HepG2 (cell line): ENCODE results near the gene TMEM100. TPM values are rescaled to one million over a fixed set of nuclear protein-coding genes. Genes with fewer than 3 reads are reported as not detected.

ENCODE experiments used
- ATAC-seq: fragments of 200-7000 bp; cut with Tn5 transposase; 3 replicates; pipeline ENCODE4 v1.9.1; 2020; ENCODE audit warnings: mild to moderate bottlenecking, moderate library complexity
- BruUV-seq: library from RNA; stranded (reverse); fragments of 400-500 nt; replicated peaks from 2 replicates; lab custom pipeline; 2021; lab: Mats Ljungman, UMichigan
- CTCF ChIA-PET: fragments of 300-600 bp; formaldehyde crosslinking; extraction: SDS; loops from one replicate; lab custom pipeline; 2021; ENCODE audit warnings: low total read pairs, inconsistent platforms, low intra/inter-chr PET ratio; lab: Yijun Ruan, JAX
- POLR2A ChIA-PET: fragments of 350-600 bp; sonication (Branson Sonifier 250); formaldehyde crosslinking; loops from one replicate; lab custom pipeline; 2020; ENCODE audit warnings: antibody characterized with exemption, inconsistent platforms; lab: Yijun Ruan, JAX
- DNase-seq: peaks from one replicate; pipeline ENCODE4 v3.0.0-alpha.2; 2015; ENCODE audit warnings: low spot score
- FAIRE-seq: peaks from 3 replicates; lab custom pipeline; 2011; peaks lifted over from hg19 to GRCh38; lab: Jason Lieb, UNC
- H2AFZ ChIP-seq: one replicate; pipeline ENCODE4 v1.6.1; 2011; ENCODE audit warnings: low read length, inconsistent platforms
- H3K27ac ChIP-seq: fragments of 300-600 bp; 3 replicates; pipeline ENCODE4 v1.8.0; 2011; ENCODE audit warnings: mixed run types, mild to moderate bottlenecking, mixed read lengths, low read length, inconsistent platforms; ENCODE audit not compliant: insufficient read depth; ENCODE audit errors: extremely low read length
- H3K27me3 ChIP-seq, 2 experiments: fragments of 200-600 bp in 1 of 2; 2 replicates in 1 of 2; 3 replicates in 1 of 2; pipeline versions ENCODE4 v1.6.0 to v1.8.0; 2011; ENCODE audit warnings: low read length in 2 of 2, mild to moderate bottlenecking in 2 of 2, moderate library complexity in 2 of 2, inconsistent platforms in 1 of 2; ENCODE audit not compliant: insufficient read depth in 2 of 2, control insufficient read depth in 1 of 2
- H3K36me3 ChIP-seq, 2 experiments: fragments of 200-600 bp in 1 of 2; replicated peaks in 1 of 2; 2 replicates in 1 of 2; 3 replicates in 1 of 2; pipeline versions ENCODE4 v1.5.1 to v1.8.0; 2011; ENCODE audit warnings: low read length in 2 of 2, inconsistent platforms in 1 of 2; ENCODE audit not compliant: insufficient read depth in 2 of 2, control insufficient read depth in 1 of 2
- H3K4me1 ChIP-seq: 2 replicates; pipeline ENCODE4 v1.5.1; 2012; ENCODE audit warnings: low read length, inconsistent platforms; ENCODE audit not compliant: insufficient read depth
- H3K4me2 ChIP-seq: 2 replicates; pipeline ENCODE4 v1.6.0; 2011; ENCODE audit warnings: low read depth, low read length, inconsistent platforms
- H3K4me3 ChIP-seq, 3 experiments: fragments of 200-600 bp in 1 of 3; sonication (generic), shearing (Covaris generic) in 1 of 3; replicated peaks in 1 of 3; 2 replicates each; pipeline ENCODE4 v1.5.1; 2011 to 2016; ENCODE audit warnings: low read length in 3 of 3, inconsistent platforms in 2 of 3, low read depth in 2 of 3, mild to moderate bottlenecking in 2 of 3, control low read depth in 1 of 3, mixed read lengths in 1 of 3; ENCODE audit not compliant: insufficient read depth in 1 of 3
- H3K79me2 ChIP-seq: one replicate; pipeline ENCODE4 v1.6.1; 2011; ENCODE audit warnings: low read length, inconsistent platforms; ENCODE audit not compliant: insufficient read depth
- H3K9ac ChIP-seq: 2 replicates; pipeline ENCODE4 v1.6.0; 2011; ENCODE audit warnings: mild to moderate bottlenecking, low read depth, low read length, inconsistent platforms; ENCODE audit not compliant: insufficient read depth
- H3K9me3 ChIP-seq: 2 replicates; pipeline ENCODE4 v1.5.1; 2012; ENCODE audit warnings: mild to moderate bottlenecking, low read length
- H4K20me1 ChIP-seq: 2 replicates; pipeline ENCODE4 v1.6.0; 2011; ENCODE audit warnings: inconsistent platforms, mild to moderate bottlenecking, low read length, moderate library complexity; ENCODE audit not compliant: insufficient read depth
- GABPA ChIP-seq, 2 experiments: IDR thresholded peaks; 2 replicates each; pipeline ENCODE4 v1.6.1; 2011 to 2016; ENCODE audit warnings: low read depth in 2 of 2, low read length in 1 of 2, missing biosample characterization in 1 of 2, missing genetic modification characterization in 1 of 2
- NFE2L1 ChIP-seq: sonication (generic); formaldehyde crosslinking; IDR thresholded peaks from 2 replicates; pipeline ENCODE4 v1.4.0; 2020; ENCODE audit warnings: missing genetic modification reagents, mild to moderate bottlenecking, borderline replicate concordance
- NR2F1 ChIP-seq, 2 experiments: fragments of 450-650 bp in 1 of 2; formaldehyde crosslinking in 1 of 2; IDR thresholded peaks; 2 replicates each; pipeline versions ENCODE4 v1.5.0 to v1.6.1; 2016 to 2020; ENCODE audit warnings: mild to moderate bottlenecking in 1 of 2, missing compliant biosample characterization in 1 of 2, missing genetic modification reagents in 1 of 2, moderate library complexity in 1 of 2
- TFDP1 ChIP-seq: IDR thresholded peaks from 2 replicates; pipeline ENCODE4 v1.6.1; 2016; ENCODE audit warnings: missing compliant biosample characterization, missing genetic modification reagents, borderline replicate concordance
- ZKSCAN1 ChIP-seq: fragments of 150-350 bp; IDR thresholded peaks from 2 replicates; pipeline ENCODE4 v1.6.1; 2014; ENCODE audit warnings: low read length
- ZNF317 ChIP-seq: sonication (generic); formaldehyde crosslinking; IDR thresholded peaks from 2 replicates; pipeline ENCODE4 v1.5.0; 2020; ENCODE audit warnings: mild to moderate bottlenecking, missing genetic modification reagents
- ZNF615 ChIP-seq: sonication (generic); formaldehyde crosslinking; IDR thresholded peaks from 2 replicates; pipeline ENCODE4 v1.5.0; 2020; ENCODE audit warnings: mild to moderate bottlenecking, missing genetic modification reagents, borderline replicate concordance
- ZNF703 ChIP-seq: sonication (generic); formaldehyde crosslinking; IDR thresholded peaks from 2 replicates; pipeline ENCODE4 v1.5.1; 2020; ENCODE audit warnings: missing genetic modification reagents, mild to moderate bottlenecking, moderate library complexity, borderline replicate concordance
- ZNF720 ChIP-seq: sonication (generic); formaldehyde crosslinking; IDR thresholded peaks from 2 replicates; pipeline ENCODE4 v1.4.0; 2020; ENCODE audit warnings: missing genetic modification reagents
- in situ Hi-C: cut with HindIII; loops from 2 replicates; pipeline ENCODE4 v1.10.0; 2017; ENCODE audit warnings: low pct_unique_long_range_greater_than_20kb; ENCODE audit not compliant: extremely low pct_ligation_motif_present
- intact Hi-C: fragments of 100-400 bp; cut with micrococcal nuclease; formaldehyde crosslinking; loops from one replicate; pipeline ENCODE4 v1.10.0; 2022; ENCODE audit not compliant: unreplicated experiment
- polyA plus RNA-seq, 8 experiments: library from polyadenylated mRNA; depleted of rRNA in 3 of 8; stranded (reverse) in 7 of 8; unstranded in 1 of 8; fragments of >200 nt; fragmentation: Illumina TruSeq in 4 of 8; extraction: Trizol in 4 of 8; gene quantifications; 2 replicates each; pipeline versions ENCODE4 v1.2.1 to v1.2.3, GENCODE V29; 2011 to 2016; ENCODE audit warnings: low read depth in 4 of 8, missing spikeins in 1 of 8, mixed read lengths in 1 of 8; ENCODE audit not compliant: insufficient read depth in 1 of 8
- total RNA-seq, 5 experiments: library from RNA; depleted of rRNA; stranded (reverse); fragments of >200 nt; fragmentation: Illumina TruSeq; extraction: Trizol; gene quantifications; 2 replicates each; pipeline ENCODE4 v1.2.3, GENCODE V29; 2016; ENCODE audit warnings: low read depth in 1 of 5
- TF ChIP-seq, protein P1 (sequence below): IDR thresholded peaks from 2 replicates; pipeline ENCODE4 v1.6.1; 2016; ENCODE audit warnings: low read depth, borderline replicate concordance

Gene TMEM100
- total and polyA plus RNA-seq, 2 of the 13 experiments (the other 11 are each of a cell fraction or from before 2014, with no cell fraction given), result not detected

GRCh38 chr17:55758171-55758570 lies 35.5 kb upstream of the TMEM100 start:
- H3K9ac ChIP-seq, result no peak overlapping the region
- H4K20me1 ChIP-seq, result no peaks in the 10 kb centered on the region
- BruUV-seq, result no TSS peak
- no peaks in the 10 kb centered on the region for H3K9me3 ChIP-seq
- no peaks in the 10 kb centered on the region for H3K79me2 ChIP-seq
- ATAC-seq (no peak), FAIRE-seq (no peak)
- peaks cover 0 to 11% of the 10 kb centered on the region in 2 experiments; a peak in 1 of 5 replicates for H3K36me3 ChIP-seq
- no peak overlapping the region for H2AFZ ChIP-seq
- H3K27ac ChIP-seq, result no peak overlapping the region
- H3K4me1 ChIP-seq, result peaks cover 50% of the 10 kb centered on the region
- H3K4me2 ChIP-seq, result no peak overlapping the region
- intact Hi-C loops, result loop anchor here (10.0 kb wide), 1 partner anchor 363 kb away; no protein-coding TSS in a partner anchor
- no peaks in the 10 kb centered on the region for H3K27me3 ChIP-seq
- no peak overlapping the region for H3K4me3 ChIP-seq
- ChIA-PET POLR2A (no interaction called here), CTCF (no interaction called here)
- TF ChIP-seq ZNF703 (CRISPR knock-in tag) (no peak), GABPA (IDR thresholded peaks at IDR 0.05; ENCODE audit: low read depth, low read length) (no peak), GABPA (CRISPR knock-in tag; IDR thresholded peaks at IDR 0.05; ENCODE audit: low read depth) (no peak), NR2F1 (CRISPR knock-in tag; IDR thresholded peaks at IDR 0.05) (no peak), ZNF720 (CRISPR knock-in tag) (no peak), NFE2L1 (CRISPR knock-in tag) (no peak), ZKSCAN1 (no peak), TFDP1 (CRISPR knock-in tag) (no peak), ZNF317 (CRISPR knock-in tag) (no peak), ZNF615 (CRISPR knock-in tag) (no peak)
- TF ChIP-seq, protein P1, sequence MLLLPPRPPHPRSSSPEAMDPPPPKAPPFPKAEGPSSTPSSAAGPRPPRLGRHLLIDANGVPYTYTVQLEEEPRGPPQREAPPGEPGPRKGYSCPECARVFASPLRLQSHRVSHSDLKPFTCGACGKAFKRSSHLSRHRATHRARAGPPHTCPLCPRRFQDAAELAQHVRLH, result no peak
- TF ChIP-seq, all 625 proteins: peak for 0
- no peak for DNase-seq
- in situ Hi-C loops, result loop anchor here (25.0 kb wide), 1 partner anchor 371 kb away; no protein-coding TSS in a partner anchor
